Renal pelvis (tissue), 4 donors: Measurements from ENCODE around the gene VPS35L. TPM values are rescaled to one million over a fixed set of nuclear protein-coding genes. Genes with fewer than 3 reads are reported as not detected.

Source experiments
- DNase-seq: peaks from one replicate; pipeline ENCODE4 v3.0.0-alpha.2; 2013
- polyA plus RNA-seq, 3 donors: library from polyadenylated mRNA; unstranded; fragments of 120-200 nt; gene quantifications; one replicate each; pipeline ENCODE4 v1.2.1, GENCODE V29; 2013; ENCODE audit not compliant: insufficient read length in 3 of 3

The VPS35L gene
- polyA plus RNA-seq, 3 donors = 59.3 to 67.5 (median 60.1) TPM

- DNase-seq = no peak
Observed at GRCh38 chr16:19745286-19746010, 189.9 kb downstream of the VPS35L start.

- no peak for DNase-seq
Observed at GRCh38 chr16:19746561-19746960, 191.1 kb downstream of the VPS35L start.

- DNase-seq = no peak
Observed at GRCh38 chr16:19748389-19749168, 193.1 kb downstream of the VPS35L start.

- no peak for DNase-seq
Observed at GRCh38 chr16:19749571-19750080, 194.1 kb downstream of the VPS35L start.

Other genes starting within 250 kb of the VPS35L start
- gene TMC5, start 137.8 kb upstream of the VPS35L start, polyA plus RNA-seq = under 1 TPM; 0.26 to 0.81 (median 0.36) TPM
- 10 to 100 TPM; 60.0 to 67.8 (median 62.7) TPM for gene GDE1, start 33.6 kb upstream of the VPS35L start, polyA plus RNA-seq
- gene CCP110, start 31.8 kb upstream of the VPS35L start, polyA plus RNA-seq = 10 to 100 TPM; 21.6 to 39.0 (median 37.1) TPM
- 10 to 100 TPM; 42.8 to 54.2 (median 49.4) TPM for gene KNOP1, start 162.5 kb downstream of the VPS35L start, polyA plus RNA-seq
- 10 to 100 TPM; 42.0 to 51.0 (median 45.9) TPM for gene IQCK, start 162.6 kb downstream of the VPS35L start, polyA plus RNA-seq